HepG2 (cell line): ENCODE results near the gene SAPCD1. TPM values are rescaled to one million over a fixed set of nuclear protein-coding genes. Genes with fewer than 3 reads are reported as not detected.

ENCODE experiments used
- BATF2 ChIP-seq: sonication (generic); formaldehyde crosslinking; IDR thresholded peaks from 2 replicates; pipeline ENCODE4 v1.8.0; 2022; ENCODE audit warnings: mild to moderate bottlenecking, missing genetic modification reagents, moderate library complexity
- BHLHE40 ChIP-seq: IDR thresholded peaks from 2 replicates; pipeline ENCODE4 v1.6.1; 2011; ENCODE audit warnings: low read length, improper control_type of control experiment
- CEBPG ChIP-seq: IDR thresholded peaks from 2 replicates; pipeline ENCODE4 v1.6.1; 2016
- CERS6 ChIP-seq: sonication (generic); formaldehyde crosslinking; IDR thresholded peaks from 2 replicates; pipeline ENCODE4 v1.5.0; 2020; ENCODE audit warnings: missing genetic modification reagents
- DNMT3B ChIP-seq: conservative IDR thresholded peaks from 2 replicates; pipeline ENCODE4 v1.6.1; 2016; ENCODE audit warnings: missing biosample characterization, control low read depth
- EHMT2 ChIP-seq: fragments of 200-600 bp; sonication (generic); IDR thresholded peaks from 2 replicates; pipeline ENCODE4 v1.7.0; 2017; ENCODE audit warnings: antibody characterized with exemption, low read depth, low read length, borderline replicate concordance
- FOXK2 ChIP-seq: fragments of 450-650 bp; IDR thresholded peaks from 2 replicates; pipeline ENCODE4 v1.6.1; 2016
- IRX3 ChIP-seq: sonication (generic); formaldehyde crosslinking; IDR thresholded peaks from 2 replicates; pipeline ENCODE4 v1.8.1; 2023; ENCODE audit warnings: mild to moderate bottlenecking, low read depth, missing genetic modification reagents, borderline replicate concordance
- MED1 ChIP-seq: sonication (generic); formaldehyde crosslinking; IDR thresholded peaks from 2 replicates; pipeline ENCODE4 v1.4.0; 2020; ENCODE audit warnings: missing genetic modification reagents
- NBN ChIP-seq: fragments of 450-650 bp; conservative IDR thresholded peaks from 2 replicates; pipeline ENCODE4 v1.6.1; 2017
- NFATC3 ChIP-seq: sonication (generic); formaldehyde crosslinking; IDR thresholded peaks from 2 replicates; pipeline ENCODE4 v1.5.1; 2020; ENCODE audit warnings: mild to moderate bottlenecking, missing genetic modification reagents
- SIX4 ChIP-seq: sonication (generic); formaldehyde crosslinking; IDR thresholded peaks from 2 replicates; pipeline ENCODE4 v1.4.0; 2020; ENCODE audit warnings: missing genetic modification reagents
- TFE3 ChIP-seq: IDR thresholded peaks from 2 replicates; pipeline ENCODE4 v1.6.1; 2016
- ZBTB44 ChIP-seq: sonication (generic); formaldehyde crosslinking; IDR thresholded peaks from 2 replicates; pipeline ENCODE4 v1.4.0; 2020; ENCODE audit warnings: missing genetic modification reagents
- ZNF484 ChIP-seq: sonication (generic); formaldehyde crosslinking; IDR thresholded peaks from 2 replicates; pipeline ENCODE4 v1.5.1; 2020; ENCODE audit warnings: mild to moderate bottlenecking, low read depth, missing genetic modification reagents, borderline replicate concordance
- ZNF567 ChIP-seq: sonication (generic); formaldehyde crosslinking; IDR thresholded peaks from 2 replicates; pipeline ENCODE4 v1.8.1; 2023; ENCODE audit warnings: mild to moderate bottlenecking, missing genetic modification reagents, borderline replicate concordance
- ZNF570 ChIP-seq: sonication (generic); formaldehyde crosslinking; IDR thresholded peaks from 2 replicates; pipeline ENCODE4 v1.4.0; 2020; ENCODE audit warnings: mild to moderate bottlenecking, missing genetic modification reagents, borderline replicate concordance
- ZNF614 ChIP-seq: IDR thresholded peaks from 2 replicates; pipeline ENCODE4 v1.6.1; 2018; ENCODE audit warnings: missing biosample characterization, missing genetic modification reagents, inconsistent platforms, borderline replicate concordance
- ZNF652 ChIP-seq: IDR thresholded peaks from 2 replicates; pipeline ENCODE4 v1.6.1; 2016; ENCODE audit warnings: low read depth, borderline replicate concordance
- ZNF724P ChIP-seq: sonication (generic); formaldehyde crosslinking; IDR thresholded peaks from 2 replicates; pipeline ENCODE4 v1.8.0; 2022; ENCODE audit warnings: missing genetic modification reagents, borderline replicate concordance
- polyA plus RNA-seq, 8 experiments: library from polyadenylated mRNA; depleted of rRNA in 3 of 8; stranded (reverse) in 7 of 8; unstranded in 1 of 8; fragments of >200 nt; fragmentation: Illumina TruSeq in 4 of 8; extraction: Trizol in 4 of 8; gene quantifications; 2 replicates each; pipeline versions ENCODE4 v1.2.1 to v1.2.3, GENCODE V29; 2011 to 2016; ENCODE audit warnings: low read depth in 4 of 8, missing spikeins in 1 of 8, mixed read lengths in 1 of 8; ENCODE audit not compliant: insufficient read depth in 1 of 8
- total RNA-seq, 5 experiments: library from RNA; depleted of rRNA; stranded (reverse); fragments of >200 nt; fragmentation: Illumina TruSeq; extraction: Trizol; gene quantifications; 2 replicates each; pipeline ENCODE4 v1.2.3, GENCODE V29; 2016; ENCODE audit warnings: low read depth in 1 of 5
- TF ChIP-seq, protein P1 (sequence below): sonication (generic); formaldehyde crosslinking; IDR thresholded peaks from 2 replicates; pipeline ENCODE4 v1.5.0; 2020; ENCODE audit warnings: mild to moderate bottlenecking, missing genetic modification reagents
- TF ChIP-seq, protein P2 (sequence below): sonication (generic); formaldehyde crosslinking; IDR thresholded peaks from 2 replicates; pipeline ENCODE4 v1.4.0; 2020; ENCODE audit warnings: missing genetic modification reagents, low read depth, mild to moderate bottlenecking, borderline replicate concordance

SAPCD1 gene
- total and polyA plus RNA-seq, 2 of the 13 experiments (the other 11 are each of a cell fraction or from before 2014, with no cell fraction given), result 2.5 to 3.9 TPM

DNA sequence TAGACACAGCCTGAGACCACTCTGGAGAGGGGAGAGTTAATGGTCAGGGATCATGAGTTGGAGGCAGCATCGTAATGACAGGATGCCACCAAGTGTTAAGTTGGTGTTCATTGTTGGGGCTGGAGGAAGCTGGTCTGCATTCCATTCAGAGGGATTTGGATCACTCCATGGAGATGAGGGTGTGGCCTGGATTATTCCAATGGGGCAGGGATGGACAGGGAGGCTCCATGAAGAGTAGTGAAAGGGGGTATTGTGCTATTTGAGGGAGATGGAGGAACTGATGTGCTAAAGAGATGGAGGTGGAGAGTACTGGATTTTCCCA lies 1.1 kb downstream of the SAPCD1 start (continued):
- TF ChIP-seq TFE3 (CRISPR knock-in tag), result no peak
- TF ChIP-seq BATF2, result no peak
- TF ChIP-seq SIX4 (CRISPR knock-in tag), result no peak
- no peak for TF ChIP-seq DNMT3B (CRISPR knock-in tag)
- 0 out of 2 replicates have a peak, but pooled peaks have one; percentile 19 for TF ChIP-seq FOXK2
- TF ChIP-seq ZNF724P (CRISPR knock-in tag), result no peak
- TF ChIP-seq NBN, result no peak
- 0 out of 2 replicates have a peak, but pooled peaks have one; percentile 12 for TF ChIP-seq ZNF614 (CRISPR knock-in tag)
- no peak for TF ChIP-seq CEBPG
- TF ChIP-seq BHLHE40, result 0 out of 2 replicates have a peak, but pooled peaks have one; percentile 27
- TF ChIP-seq ZNF567 (CRISPR knock-in tag), result no peak
- TF ChIP-seq ZBTB44, result no peak
- TF ChIP-seq ZNF484 (CRISPR knock-in tag), result no peak
- TF ChIP-seq EHMT2, result no peak
- peak; percentile 98 for TF ChIP-seq ZNF652 (CRISPR knock-in tag)
- TF ChIP-seq IRX3 (CRISPR knock-in tag), result no peak
- TF ChIP-seq ZNF570 (CRISPR knock-in tag), result no peak
- TF ChIP-seq, protein P1, sequence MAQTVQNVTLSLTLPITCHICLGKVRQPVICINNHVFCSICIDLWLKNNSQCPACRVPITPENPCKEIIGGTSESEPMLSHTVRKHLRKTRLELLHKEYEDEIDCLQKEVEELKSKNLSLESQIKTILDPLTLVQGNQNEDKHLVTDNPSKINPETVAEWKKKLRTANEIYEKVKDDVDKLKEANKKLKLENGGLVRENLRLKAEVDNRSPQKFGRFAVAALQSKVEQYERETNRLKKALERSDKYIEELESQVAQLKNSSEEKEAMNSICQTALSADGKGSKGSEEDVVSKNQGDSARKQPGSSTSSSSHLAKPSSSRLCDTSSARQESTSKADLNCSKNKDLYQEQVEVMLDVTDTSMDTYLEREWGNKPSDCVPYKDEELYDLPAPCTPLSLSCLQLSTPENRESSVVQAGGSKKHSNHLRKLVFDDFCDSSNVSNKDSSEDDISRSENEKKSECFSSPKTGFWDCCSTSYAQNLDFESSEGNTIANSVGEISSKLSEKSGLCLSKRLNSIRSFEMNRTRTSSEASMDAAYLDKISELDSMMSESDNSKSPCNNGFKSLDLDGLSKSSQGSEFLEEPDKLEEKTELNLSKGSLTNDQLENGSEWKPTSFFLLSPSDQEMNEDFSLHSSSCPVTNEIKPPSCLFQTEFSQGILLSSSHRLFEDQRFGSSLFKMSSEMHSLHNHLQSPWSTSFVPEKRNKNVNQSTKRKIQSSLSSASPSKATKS (CRISPR knock-in tag), result no peak
- TF ChIP-seq MED1, result peak; percentile 18; the same call in 1 of the 2 replicates
- TF ChIP-seq NFATC3, result no peak
- no peak for TF ChIP-seq CERS6 (CRISPR knock-in tag)
- TF ChIP-seq, protein P2, sequence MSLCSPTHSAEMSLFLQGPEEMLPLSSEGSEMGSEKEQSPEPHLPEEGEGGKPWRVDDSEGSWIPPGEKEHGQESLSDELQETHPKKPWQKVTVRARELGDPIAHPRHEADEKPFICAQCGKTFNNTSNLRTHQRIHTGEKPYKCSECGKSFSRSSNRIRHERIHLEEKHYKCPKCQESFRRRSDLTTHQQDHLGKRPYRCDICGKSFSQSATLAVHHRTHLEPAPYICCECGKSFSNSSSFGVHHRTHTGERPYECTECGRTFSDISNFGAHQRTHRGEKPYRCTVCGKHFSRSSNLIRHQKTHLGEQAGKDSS (CRISPR knock-in tag), result peak; percentile 45; the same call in 1 of the 2 replicates
